ENCODE results near the gene CDK11B.

Gene CDK11B

DNA sequence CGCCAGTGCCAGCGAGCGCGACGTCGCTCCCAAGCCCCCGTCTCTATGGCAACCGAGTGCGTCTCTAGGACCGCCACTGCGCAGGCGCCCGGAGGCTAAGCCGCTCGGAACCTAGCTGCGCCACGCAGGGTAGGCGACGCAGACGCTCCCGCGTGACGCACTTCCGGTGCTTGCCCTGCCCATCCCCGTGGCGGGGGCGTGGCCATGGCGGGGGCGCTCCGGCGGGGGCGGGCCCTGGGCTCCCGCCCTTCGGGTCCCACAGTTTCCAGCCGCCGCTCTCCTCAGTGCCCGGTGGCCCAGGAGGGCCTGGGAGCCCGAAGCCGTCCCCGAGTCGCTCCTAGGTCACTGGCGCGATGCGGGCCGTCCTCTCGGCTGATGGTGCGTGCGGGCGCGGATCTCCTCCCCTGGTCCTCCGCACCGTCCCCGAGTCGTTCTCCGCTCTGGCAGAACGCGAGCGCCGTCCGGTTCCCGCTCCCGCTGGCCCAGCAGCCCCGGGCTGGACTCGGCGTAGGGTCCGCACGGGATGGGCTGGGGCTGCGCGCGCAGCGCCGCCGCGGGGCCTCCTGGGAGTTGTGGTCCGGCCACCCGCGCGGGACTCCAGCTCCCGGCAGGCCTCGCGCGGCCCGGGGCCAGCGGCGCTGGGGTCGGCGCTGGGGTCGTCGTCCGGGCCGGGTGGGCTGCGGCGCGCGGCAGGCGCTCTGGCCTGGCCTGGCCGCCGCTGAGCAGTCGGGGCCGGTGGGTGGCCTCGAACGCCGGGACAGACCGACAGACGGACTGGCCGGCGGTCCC lies 43.4 kb downstream of the CDK11B start, which contains the start of gene MIB2:
Gene MIB2 (plus strand): TSS at position 245 of the 789 bp plus-strand sequence. CDS start 7,953 bp downstream, outside the sequence.
- peak; percentile 93 for DNase-seq (ENCODE audit: low read depth)

DNA sequence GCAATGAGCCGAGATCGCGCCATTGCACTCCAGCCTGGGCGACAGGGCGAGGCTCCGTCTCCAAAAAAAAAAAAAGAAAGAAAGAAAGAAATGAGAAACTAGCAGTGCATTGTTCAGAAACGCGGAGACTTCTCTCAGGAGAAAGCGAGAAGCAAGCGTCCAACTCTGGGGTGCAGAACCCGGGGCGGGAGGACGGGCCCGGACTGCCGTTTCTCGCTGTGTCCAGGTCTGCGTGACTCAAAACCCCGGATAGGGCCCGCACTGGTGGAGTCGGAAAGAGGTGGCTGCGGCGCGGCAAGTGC lies 43.9 kb downstream of the CDK11B start:
- no peak for DNase-seq (ENCODE audit: low read depth)

DNA sequence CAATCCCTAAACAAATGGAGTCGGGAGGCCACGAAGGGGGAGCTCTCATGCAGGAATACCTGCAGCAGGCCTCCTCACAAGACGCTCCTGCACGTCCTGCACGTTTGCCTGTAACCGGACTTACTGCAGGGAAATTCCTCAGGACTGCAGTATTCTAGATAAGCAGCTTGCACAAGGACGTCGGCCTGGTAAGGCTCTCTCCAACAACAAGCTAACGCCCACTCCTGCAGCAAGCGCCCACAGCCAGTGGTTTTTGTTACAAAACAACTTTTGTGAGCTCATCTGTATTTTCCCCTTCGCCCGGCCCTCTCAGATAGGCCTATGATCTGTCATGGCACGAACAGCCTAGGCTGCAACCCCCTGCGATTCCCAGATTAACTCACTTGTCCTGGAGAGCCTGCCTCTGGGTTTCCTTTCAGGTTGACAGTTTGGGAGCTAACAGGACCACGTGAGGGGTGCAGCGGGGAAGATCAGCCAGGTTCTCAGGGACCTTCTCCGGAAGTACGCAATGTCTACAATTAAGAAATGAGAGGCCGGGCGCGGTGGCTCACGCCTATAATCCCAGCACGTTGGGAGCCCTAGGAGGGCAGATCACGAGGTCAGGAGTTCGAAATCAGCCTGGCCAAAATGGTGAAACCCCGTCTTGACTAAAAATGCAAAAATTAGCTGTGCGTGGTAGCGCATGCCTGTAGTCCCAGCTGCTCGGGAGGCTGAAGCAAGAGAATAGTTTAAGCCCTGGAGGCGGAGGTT lies 44.4 kb downstream of the CDK11B start:
- DNase-seq (ENCODE audit: low read depth), result peak; percentile 95

DNA sequence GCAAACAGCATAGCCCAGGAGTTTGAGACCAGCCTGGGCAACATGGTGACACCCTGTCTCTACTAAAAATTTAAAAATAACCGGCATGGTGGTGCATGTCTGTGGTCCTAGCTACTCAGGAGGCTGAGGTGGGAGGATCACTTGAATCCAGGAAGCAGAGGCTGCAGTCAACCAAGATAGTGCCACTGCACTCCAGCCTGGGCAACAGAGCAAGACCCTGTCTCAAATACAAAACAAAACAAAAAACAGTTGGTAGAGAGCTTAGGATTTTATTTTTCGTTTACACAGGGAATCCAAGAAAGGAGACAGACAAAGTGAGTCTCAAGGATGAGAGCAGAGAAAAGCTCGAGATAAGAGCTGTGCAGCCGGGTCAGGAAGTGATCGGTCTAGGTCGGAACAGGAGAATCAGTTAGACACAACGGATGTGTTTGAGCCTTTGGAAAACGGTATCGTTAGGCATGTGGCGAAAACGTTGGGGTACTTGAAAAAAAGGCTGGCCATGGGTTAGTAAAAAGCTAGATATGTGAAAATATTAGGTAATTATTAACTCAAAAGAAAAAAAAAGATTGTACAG lies 45.2 kb downstream of the CDK11B start:
- no peak for DNase-seq (ENCODE audit: low read depth)

DNA sequence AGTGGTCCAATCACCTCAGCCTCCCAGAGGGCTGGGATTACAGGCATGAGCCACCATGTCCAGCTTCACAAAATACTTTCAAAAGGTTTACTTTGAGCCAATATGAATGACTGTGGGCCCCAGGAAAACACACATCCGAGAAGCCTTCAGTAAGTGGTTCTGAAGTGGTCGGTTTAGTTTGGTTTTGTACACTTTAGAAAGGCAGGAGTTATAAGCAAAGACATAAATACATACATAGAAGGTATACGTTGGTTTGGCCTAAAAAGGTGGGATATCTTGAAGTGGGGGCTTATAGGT lies 46.8 kb downstream of the CDK11B start:
- no peak for DNase-seq (ENCODE audit: low read depth)

DNA sequence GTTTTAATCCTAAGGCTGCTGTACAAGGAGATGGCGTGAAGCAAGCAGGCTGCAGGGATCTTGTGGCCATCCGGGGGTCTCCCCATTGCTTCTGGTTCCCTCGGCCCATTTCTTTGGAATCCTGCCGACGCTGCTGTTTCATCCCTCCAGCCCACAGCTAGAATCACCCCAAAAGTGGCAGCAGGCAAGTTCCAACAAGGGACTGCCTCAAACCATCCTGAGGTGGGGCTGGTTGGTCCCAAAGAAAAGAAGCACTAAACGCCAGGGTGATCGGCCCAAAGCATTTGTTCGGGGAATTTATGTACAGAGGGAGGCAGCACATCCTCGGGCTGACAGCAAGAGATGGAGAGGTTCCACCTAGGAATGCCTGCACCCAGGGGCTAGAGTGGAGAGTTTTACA lies 48.0 kb downstream of the CDK11B start:
- no peak for DNase-seq (ENCODE audit: low read depth)

DNA sequence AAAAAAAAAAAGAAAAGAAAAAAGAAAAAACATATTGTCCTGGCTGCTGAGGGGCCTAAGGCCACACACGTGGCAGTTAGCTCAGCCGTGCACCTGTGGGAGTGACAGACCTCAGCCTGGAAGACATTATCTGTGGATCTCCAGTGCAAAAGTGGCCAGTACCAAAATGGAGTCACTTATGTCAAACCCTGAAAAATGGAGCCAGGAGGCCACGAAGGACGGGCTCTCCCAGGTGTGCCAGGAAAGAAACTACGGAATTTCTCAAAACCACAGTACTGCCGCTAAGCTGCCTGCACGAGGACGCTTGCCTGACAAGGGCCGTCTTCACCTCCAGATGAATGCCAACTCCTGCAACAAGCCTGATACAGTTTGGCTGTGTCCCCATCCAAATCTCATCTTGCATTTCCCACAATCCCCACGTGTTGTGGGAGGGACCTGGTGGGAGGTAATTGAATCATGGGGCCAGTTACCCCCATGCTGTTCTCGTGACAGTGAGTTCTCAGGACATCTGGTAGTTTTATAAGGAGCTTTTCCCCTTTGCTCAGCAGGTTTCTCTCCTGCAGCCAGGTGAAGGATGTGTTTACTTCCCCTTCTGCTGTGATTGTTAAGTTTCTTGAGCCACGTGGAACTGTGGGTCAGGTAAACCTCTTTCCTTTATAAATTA lies 48.9 kb downstream of the CDK11B start:
- DNase-seq (ENCODE audit: low read depth), result no peak

DNA sequence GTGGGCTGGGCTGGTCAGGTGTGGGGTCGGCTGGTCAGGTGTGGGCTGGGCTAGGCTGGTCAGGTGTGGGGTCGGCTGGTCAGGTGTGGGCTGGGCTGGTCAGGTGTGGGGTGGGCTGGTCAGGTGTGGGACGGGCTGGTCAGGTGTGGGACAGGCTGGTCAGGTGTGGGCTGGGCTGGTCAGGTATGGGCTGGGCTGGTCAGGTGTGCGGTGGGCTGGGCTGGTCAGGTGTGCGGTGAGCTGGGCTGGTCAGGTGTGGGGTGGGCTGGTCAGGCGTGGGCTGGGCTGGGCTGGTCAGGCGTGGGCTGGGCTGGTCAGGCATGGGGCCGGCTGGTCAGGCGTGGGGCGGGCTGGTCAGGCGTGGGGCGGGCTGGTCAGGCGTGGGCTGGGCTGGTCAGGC lies 52.6 kb downstream of the CDK11B start:
- DNase-seq (ENCODE audit: low read depth), result no peak

DNA sequence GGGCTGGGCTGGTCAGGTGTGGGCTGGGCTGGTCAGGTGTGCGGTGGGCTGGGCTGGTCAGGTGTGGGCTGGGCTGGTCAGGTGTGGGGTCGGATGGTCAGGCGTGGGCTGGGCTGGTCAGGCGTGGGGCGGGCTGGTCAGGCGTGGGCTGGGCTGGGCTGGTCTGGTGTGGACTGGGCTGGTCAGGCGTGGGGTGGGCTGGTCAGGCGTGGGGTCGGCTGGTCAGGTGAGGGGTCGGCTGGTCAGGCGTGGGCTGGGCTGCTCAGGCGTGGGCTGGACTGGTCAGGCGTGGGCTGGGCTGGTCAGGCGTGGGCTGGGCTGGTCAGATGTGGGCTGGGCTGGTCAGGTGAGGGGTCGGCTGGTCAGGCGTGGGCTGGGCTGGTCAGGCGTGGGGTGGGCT lies 53.1 kb downstream of the CDK11B start:
- no peak for DNase-seq (ENCODE audit: low read depth)

DNA sequence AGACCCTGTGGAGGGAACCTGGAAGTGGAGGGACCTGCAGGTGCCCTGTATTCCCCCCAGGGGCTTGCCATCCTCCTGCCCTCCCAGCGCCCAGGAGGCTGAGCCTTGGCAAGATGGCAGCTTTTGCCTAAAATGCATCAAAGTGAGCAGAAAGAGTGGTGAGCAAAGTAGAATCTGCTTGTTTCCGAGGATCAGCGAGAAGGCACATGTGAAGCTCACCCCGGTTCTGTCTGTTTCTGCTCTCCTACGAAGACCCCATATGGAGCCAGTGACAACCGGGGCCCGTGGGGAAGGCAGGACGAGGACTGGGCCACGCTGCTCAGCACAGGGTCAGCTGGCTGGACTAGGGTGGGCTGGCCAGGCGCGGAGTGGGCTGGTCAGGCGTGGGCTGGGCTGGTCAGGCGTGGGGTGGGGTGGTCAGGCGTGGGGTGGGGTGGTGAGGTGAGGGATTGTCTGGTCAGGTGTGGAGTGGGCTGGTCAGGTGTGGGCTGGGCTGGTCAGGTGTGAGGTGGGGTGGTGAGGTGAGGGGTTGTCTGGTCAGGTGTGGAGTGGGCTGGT lies 53.7 kb downstream of the CDK11B start:
- DNase-seq (ENCODE audit: low read depth), result no peak

DNA sequence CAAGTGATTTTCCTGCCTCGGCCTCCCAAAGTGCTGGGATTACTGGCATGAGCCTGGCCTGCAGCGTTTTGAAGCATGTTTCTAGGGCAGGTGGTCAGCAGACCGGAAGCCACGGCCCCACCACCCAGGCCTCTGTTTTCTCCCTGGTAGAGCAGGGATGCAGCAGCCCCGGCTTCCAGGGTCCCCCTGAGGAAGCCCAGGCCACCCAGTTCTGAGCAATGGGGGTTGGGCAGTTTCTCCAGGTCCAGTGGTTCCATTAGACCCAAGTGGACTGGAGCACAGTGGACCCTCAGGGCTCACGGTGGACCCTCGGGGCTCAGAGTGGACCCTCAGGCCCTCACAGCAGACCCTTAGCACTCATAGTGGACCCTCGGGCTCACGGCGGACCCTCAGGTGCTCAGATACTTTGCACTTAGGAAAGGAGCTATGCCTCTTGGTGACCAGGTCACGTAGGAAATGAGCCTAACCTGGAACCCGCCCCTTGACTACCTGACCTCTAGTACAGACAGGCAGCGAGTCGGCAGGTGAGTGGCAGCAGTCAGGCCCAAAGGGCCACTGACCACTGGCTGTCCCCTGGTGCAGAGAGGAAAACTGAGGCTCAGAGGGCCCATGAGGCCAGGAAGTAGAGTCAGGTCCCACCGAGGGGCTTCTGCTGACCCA lies 54.3 kb downstream of the CDK11B start:
- no peak for DNase-seq (ENCODE audit: low read depth)

DNA sequence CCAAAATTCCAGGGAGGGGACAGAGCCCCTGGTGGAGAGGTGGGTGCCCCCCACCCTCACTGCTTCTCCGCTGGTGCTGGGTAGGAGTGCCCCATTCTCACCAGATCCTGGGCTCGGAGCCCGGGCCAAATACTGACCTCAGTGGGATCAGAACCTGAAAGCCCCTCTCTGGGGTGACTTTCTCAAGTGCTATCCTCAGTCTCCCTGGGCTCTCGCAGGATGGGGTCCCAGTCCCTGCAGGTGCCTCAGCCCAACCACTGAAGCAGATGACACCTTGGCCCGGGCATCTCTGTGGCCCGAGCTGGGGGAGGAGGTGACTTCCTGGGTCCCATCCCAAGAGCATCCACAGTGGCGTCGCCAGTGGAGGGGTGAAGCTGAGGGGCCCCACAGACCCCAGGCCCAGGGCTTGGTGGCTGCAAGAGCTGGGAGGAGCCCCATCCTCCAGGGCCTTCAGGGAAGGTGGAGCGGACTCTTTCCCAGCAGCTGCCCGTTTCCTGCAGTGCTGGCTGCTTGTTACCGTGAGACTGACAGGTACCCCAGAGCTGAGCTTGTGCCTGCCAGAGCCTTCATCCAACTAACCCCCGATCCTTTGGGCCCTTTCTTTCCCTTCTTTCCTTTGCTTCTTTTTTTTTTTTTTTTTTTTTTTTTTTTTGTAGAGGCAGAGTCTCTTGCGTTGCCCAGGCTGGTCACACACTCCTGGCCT lies 55.0 kb downstream of the CDK11B start:
- DNase-seq (ENCODE audit: low read depth), result no peak

DNA sequence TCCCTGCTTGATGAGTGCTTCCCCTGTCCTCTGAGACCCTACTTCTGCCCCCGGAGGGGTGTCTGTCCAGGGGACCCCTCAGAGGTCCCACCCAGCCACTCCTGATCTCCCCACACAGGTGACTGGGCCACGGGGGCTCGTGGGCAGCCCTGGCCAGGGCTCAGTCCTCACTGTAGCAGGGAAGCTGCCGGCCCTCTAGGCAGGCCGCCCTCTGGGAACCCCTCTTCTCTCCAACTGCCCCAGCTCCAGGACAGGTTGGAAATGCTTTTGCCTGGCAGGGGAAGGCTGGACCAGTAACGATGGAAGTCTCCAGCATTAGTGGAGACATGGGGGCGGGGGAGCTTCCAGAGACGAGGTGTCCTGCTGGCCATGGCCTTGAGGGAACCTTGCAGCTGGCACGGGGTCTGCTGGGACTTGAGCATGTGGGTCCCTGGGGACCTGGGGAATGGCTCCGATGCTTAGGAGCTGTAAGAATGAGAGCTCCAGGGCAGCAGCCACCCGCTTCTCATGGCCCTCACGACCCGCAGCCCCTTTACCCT lies 55.8 kb downstream of the CDK11B start:
- DNase-seq (ENCODE audit: low read depth), result no peak

DNA sequence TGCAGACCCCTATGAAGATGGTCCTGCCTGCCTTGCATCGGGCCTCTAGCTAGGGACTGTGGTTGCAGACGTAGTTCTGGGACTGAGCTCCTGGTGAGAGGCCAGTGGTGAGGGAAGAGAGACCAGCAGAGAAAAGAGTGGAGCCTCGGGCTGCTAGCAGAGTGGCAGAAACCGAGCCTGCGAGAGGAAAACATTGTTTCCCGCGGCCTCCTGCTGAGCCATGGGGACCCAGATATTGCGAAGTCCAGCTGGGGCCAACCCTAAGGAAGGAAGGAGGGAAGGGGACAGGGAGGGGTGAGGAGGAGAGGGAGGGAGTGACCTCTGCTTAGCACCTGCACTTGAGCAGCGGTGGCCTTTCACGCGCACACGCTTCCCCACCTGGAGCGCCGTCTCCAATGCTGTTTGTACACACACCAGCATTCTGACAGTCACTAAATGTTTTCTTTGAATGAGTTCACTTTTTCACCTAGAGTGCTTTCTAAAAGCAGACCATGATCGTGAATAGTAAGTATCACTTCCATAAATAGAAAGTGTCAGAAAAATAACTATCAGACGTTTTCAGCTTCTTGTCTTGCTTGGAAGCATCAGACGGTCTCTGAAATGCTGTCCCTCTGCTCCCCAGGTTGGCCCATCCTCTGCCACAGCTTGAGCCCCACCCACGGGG lies 56.4 kb downstream of the CDK11B start:
- no peak for DNase-seq (ENCODE audit: low read depth)

DNA sequence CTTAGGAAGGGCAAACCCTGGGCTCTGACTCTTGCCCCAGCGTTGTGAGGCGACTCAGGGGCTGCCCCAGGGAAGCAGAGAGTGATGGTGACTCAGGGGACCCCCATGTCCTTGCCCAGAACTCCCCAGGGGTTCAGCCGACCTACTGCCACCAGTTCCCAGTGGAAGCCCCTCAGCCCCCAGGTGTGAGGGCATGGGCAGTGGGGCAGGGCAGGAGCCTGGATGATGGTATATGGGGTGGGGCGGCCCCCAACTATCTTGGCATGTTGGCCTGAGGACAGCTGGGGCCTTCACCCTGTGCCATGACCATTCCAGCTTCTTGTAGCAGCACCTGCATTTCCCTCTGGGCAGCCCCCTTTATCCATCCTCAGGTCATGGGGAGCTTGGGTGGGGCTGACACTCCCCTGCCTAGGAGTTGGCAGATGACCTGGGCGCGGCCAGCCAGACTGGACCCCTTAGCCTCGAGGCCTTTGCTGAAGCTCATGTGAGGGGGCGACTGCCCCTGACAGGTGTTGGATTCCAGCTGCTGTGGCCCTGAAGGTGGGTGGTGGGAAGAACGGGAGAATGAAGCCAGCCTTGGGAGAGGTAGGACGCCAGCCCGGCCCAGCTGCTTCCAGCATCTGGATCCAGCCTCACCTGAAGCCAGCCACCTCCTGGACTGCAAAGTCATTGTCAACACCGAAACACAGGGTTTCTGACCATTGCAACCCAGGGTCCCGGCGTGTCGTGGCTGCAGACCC lies 57.1 kb downstream of the CDK11B start:
- DNase-seq (ENCODE audit: low read depth), result no peak

DNA sequence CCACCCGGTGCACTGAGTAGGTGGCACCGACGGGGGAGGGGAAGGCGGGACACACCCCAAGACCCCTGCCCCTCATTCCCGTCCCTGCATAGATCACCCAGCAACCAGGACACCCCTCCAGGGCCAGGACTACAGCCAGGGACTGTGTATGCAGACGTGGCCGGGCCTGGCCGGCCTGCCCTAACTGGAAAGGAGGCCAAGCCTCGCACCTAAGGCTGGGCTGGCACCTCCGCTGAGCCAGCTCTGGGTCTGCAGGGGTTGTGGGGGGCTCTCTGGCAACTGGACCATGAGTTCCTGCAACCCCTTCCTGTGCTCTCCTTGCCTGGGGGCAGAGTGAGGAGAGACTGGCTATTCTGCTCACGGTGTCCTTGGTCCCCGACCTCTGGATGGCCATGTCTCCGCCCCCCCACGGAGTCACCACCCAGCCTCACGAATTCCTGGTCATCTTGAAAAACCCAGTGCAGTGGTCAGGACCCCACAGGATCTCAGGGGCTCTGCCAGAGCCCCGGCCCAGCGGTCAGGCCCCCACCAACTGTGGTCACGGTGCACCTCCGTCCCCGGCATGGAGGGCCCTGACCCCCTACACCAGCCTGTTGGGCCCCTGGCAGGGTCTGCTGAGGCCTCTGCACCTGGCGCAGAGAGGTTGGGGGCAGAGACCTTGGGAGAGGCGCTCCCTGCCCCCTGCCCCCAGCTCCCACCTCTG lies 57.8 kb downstream of the CDK11B start:
- DNase-seq (ENCODE audit: low read depth), result no peak

DNA sequence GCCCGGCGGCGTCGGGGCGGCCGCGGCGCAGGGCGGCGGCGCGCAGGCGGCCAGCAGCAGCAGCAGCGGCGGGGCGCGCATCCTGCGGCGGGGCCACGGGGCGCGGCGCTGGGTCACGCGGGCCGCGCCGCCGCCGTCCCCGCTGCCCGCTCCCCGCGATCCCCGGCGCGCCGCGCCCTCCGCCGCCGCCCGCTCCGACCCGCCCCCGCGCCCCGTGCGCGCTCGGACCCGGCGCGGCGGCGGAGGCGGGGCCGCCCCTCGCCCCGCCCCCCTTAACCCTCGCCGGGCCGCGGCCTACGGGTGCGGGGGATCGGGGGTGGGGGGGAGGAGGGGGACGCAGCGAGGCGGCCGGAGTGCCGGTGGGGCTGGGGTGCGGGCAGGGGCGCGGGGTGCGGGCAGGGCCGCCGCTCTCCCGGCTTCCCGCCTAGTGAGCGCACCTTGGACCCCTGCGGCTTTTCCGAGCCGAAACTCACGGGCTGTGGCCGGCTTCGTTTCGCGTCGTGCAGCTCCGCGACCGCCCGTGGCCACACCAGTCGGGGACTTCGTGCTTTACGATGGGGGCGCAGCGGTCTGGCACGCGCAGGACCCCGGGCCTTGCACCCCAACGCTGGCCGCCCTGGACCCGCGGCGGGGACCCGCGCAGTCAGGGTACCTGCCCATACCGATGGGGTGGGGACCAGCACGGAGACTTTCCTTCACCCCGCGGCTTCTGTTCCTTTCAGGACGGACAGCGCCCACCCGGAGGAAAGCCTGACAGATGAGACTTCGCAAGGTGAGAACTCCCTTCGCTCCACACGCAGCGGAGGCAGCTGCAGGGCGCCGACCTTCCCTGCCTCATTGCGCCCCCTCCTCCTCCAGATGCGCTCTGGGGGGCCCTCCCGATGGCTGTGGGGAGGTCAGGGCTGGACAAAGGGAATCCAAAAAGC lies 58.6 kb downstream of the CDK11B start, which contains the start of gene FNDC10:
Gene FNDC10 (minus strand): TSS at position 201 of the 926 bp plus-strand sequence. CDS start 120 bp downstream, at position 81.
- no peak for DNase-seq (ENCODE audit: low read depth)
